Measurements from ENCODE around the gene CARHSP1.
A peak's percentile ranks its signal among the peaks of the same experiment; 100 is the strongest.
"Not testable (repeated sequence)": the region's sequence is repeated elsewhere in the genome, so short reads cannot be mapped to it uniquely, and the experiment has no call there.

Gene CARHSP1

DNA sequence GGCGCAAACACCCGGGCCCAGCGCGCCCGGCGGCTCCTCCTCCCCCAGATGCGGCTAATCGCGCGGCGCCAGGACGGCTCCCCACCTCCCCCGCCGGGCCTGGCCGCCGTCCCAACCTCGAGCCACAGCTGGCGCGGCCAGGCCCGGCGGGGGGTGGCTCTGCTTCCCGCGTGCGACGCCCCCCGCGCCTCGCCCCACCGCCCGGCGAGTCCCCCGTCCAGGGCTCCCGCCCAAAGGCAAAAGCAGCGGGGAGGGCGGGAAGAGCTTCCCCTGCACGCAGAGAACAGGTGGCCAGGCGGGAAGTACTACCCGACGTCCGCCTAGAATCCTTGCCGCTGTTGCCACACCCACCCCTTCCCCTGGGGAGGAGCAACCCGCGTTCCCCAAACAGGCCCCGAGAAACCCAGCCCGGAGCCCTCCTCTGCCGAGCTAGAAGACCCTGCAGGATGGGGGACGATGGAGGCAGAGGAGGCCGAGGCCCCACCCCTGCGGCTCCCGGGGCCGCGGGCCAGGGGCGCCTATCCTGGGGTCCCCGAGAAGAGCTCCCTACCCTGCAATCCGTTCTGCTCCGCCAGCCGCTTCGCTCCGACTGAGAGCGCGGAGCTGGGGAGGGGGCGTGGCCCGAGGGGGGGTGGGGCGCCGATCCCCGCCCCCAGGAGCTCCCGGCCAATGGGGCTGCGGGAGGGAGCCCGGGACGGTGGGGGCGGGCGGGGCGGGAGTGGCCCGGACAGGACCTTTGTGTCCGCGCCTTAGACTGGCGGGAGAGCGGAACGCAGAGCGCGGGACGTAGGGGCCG, at the start of gene CARHSP1:
Gene CARHSP1 (minus strand): TSS at position 591 of the 796 bp plus-strand sequence. CDS start 9,678 bp downstream, outside the sequence.
- DNase-seq (ENCODE audit: low read depth in 2 of 2) = peak; percentile 49 to 62

DNA sequence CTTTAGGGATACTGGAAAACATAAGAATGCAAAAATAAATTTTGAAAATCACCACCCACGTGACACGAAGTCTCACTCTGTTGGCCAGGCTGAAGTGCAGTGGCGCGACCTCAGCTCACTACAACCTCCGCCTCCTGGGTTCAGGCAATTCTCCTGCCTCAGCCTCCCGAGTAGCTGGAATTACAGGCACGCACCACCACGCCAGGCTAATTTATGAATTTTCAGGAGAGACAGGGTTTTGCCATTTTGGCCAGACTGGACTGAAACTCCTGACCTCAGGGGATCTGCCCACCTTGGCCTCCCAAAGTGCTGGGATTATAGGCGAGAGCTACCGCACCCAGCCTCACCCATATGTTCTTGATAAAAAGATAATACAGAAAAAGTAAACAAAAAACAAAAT, 48.5 kb upstream of the CARHSP1 start:
- DNase-seq (ENCODE audit: low read depth in 2 of 2) = not testable (repeated sequence)

DNA sequence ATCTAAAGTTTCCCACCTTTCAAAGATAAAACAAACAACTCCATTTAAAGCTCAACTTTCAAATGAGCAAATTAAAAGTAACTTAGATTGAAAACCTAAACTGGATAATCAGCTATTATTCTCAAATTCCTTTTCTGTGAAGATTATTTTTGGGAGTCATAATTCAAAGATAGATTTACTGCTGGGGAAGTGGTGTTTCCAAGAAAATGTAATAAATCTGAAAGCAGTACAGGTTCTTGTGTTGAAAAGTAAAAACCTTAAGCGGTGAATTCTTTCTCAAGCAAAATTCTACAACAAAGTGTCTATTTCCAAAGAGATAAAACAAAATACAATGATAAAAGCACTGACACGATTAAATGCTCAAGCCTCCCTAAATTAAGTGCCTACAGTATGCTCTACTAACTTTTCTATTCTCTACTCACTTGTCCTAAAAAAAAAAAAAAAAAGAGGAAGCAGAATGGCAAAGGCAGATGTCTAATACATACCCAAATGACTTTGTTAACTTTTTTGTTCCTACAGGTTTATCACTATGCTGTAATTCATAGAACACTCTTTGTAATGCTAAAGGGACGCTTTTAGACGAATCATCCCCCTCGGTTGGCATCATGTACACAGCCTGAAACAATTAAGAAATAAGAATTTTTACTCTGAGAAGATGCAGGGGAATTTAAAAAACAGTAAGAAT, 47.9 kb upstream of the CARHSP1 start:
- DNase-seq (ENCODE audit: low read depth in 2 of 2) = no peak

DNA sequence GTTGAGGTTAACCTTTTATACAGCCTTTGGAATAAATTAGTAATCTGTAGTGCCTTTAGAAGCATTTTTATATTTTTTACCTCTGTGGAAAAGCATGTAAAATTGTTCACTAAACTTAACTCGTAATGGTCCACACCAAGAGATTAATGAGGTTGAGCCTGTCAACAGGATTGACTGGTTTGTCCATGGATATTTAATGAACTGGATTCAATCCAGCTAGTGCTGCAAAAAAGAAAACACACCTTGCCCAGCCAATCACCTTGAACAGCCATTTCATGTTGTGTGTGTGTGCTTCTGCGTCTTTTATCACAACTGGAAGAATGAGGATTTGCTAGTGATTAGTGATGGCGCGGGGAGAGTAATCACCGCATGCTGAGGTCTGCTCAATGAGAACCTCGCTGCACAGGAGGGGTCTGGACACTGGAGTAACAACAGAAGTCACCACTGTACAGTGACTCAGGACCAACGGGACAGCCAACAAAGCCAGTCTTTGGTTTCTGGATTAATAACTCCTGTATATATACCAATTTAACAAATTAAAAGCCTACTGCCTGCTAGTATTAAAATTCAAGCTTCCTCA, 47.0 kb upstream of the CARHSP1 start:
- no peak for DNase-seq (ENCODE audit: low read depth in 2 of 2)

DNA sequence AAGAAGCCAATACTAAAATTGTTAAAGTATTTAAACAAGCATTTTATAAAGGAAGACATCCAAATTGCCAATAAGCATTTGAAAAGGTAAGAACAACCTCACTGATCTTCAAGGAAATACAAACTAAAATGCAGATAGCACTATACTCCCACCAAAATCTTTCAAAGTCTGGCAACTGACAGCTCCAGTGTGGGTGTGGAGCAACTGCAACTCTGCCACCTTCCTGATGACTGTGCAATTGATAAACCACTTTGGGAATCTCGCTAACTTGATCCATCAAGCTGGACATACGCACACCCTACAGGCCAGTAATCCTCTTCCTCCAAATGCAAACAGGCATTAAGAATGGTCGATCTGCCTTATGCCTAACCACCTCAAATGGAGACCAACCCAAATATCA, 45.3 kb upstream of the CARHSP1 start:
- DNase-seq (ENCODE audit: low read depth in 2 of 2) = no peak

DNA sequence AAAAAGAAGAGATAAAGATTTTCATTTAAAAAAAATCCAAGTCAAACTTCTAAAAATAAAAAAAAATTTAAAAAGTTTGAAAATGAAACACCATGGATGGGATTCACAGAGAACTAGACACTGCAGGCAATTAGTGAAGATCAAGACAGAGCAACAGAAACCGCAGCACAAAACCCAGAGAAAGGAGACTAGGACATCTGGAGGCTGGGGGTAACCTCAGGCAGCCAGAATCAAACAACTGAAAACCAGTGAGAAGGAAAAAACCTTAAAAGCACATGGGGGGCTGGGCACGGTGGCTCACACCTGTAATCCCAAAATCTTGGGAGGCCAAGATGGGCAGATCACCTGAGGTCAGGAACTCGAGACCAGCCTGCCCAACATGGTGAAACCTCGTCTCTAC, 44.0 kb upstream of the CARHSP1 start:
- DNase-seq (ENCODE audit: low read depth in 2 of 2) = no peak

DNA sequence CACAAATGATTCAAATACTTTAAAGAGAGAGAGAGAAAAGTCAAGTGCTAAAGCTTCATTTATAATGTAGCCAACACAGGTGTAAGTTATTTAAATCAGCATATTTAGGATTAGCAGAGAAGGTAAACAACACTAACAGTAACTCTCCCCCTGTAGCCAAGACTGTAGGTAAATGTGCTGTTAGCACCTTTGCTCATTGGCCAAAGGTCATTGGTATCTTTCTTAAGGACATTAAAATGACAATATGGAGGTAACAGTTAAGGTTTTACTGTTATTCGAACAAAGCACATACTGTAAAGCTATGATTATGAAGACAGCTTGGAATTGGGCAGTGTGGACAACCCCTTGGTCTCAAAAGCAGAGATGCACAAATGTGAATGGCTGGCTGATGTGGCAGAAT, 42.0 kb upstream of the CARHSP1 start:
- DNase-seq (ENCODE audit: low read depth in 2 of 2) = no peak

DNA sequence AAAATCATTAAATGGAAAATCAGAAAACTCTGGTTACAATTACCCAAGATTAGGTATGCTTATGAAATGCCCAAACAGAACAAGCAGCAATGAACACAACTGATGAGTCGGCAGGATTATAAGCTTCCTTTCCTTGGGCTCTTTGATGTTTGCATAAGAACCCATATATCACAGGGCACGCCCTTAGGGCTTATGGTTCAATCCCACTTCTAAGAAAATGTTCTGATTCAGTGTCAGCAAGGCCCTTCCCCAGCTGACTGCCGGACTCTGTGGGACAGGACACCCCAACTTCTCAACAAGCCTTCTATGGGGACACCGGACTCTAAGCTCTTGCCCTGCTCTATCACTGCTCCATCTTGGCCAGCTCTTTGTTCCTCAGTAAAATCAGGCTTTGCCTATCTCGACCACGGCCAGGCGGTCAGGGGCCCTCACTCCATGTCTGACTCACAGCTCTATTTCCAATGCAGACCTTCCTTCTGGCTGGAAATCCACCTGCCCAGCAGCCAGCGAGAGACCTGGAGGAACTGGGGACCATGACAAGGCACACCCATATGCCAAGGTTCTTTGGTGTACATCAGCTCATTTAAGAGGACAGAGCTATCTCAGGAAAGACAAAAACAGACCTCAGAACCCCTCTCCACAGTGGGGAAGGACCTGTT, 40.1 kb upstream of the CARHSP1 start:
- DNase-seq (ENCODE audit: low read depth in 2 of 2) = no peak

DNA sequence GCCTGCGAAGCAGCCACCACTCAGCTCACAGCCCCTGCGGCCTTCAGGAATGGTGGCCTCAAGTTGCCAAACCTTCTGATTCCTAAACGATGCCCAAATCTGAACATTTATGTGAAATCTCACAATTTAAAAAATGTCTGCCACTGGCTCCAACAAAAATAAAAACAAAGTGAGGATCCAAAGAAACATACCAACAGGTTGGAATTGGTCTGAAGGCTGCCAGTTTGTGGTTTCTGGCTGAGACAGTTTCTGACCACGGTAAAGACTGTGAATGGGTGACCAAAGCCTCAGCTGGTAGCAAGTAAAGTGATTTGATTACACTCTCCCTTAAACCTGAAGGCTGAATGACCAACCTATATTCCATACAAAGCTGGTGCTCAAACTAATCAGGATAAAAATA, 38.3 kb upstream of the CARHSP1 start:
- DNase-seq (ENCODE audit: low read depth in 2 of 2) = no peak

DNA sequence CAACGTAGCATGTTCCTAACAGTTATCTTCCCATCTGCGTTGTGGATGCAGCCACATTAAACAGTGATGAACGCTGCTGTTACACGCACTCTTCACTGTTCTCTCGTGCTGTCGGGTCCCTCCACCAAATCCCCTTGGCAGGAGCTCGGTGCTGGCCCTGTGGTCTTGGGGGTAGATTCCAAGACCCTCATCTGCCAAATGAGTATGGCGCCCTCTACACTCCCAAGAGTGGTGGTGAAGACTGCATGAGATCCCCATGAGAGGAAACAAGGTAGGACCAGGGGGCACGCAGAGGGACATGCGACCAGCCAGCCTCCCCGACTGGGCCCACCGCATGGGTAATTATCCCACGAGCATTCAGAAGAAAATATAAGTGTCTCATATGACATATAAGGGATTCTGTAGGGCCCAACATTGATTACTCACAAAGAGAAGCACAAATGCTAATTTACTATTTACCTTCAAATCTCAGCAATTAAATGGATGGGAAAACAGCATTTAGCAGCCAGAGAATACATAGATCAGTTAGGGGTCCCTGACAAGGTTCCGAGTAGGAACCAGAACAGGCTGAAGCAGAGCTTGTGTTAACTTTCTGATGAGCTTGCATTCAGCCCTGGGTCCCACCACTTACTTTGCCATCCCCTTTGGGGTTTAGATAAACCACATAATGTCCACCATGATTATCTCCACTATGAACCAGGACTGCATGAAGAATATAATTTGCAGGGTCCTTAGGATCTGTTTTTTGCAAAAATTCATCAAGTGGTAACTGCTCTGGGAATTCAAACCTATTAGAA, 37.2 kb upstream of the CARHSP1 start:
- no peak for DNase-seq (ENCODE audit: low read depth in 2 of 2)

DNA sequence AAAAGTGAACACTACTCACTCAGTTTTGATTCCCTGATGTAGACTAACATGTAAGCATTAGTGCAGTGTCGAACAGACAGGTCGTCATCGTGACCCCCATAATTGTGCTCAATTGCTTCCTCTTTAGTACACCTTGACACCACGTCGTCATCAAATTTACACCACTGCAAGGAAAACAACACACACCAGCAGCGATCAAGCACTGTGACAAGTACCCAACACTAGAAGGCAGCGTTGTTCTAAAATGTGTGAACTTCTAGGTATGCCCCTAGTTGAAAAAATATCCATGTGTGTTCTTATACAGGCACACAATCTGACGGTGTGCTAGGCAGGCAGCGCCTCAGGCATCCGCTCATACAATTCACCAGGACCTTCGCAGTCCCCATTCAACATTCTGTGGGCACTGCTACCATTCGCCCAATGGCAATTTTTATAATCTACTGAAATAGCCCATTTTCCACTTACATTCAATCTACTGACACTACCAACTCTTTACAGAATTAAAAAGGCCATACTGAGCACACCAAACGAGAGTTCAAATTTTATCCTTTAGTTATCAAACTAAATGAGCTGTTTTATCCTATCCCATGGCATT, 36.5 kb upstream of the CARHSP1 start:
- no peak for DNase-seq (ENCODE audit: low read depth in 2 of 2)

DNA sequence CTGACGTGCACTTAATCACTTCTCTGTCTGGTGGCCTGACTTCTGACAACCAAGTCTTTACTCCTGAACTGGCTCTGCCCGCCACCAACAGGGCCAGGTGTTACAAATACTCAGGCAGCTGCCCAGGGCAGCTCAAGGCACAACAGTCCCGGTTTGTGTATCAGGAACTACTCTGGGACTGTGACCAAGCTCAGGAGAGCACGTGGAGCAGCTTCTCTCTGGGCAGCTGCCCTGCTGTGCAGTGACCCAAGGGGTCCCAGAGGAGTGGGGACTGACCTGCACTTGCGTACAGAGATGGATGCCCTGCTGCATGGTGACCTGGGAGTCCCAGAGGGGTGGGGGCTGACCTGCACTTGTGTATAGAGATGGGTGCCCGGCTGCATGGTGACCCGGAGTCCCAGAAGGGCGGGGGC, 35.2 kb upstream of the CARHSP1 start:
- no peak for DNase-seq (ENCODE audit: low read depth in 2 of 2)

DNA sequence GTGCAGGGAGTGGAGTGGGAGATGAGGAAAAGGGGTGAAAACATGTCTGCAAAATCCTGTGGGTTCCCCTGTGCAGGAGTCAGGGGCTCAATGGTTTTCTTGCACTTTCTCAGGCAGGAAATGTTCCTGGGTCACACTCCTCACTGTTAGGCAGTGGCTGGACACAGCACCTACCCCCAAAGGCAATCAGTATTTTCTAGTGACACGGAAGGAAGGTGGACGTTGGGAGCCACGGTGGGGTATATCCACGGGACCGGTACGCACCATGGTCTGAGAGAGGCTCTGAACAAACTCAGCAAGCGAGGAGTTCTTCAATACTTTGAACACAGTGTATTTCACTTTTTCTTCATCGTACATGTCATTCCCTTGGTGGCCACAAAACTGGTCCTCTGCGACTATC, 34.2 kb upstream of the CARHSP1 start:
- no peak for DNase-seq (ENCODE audit: low read depth in 2 of 2)

DNA sequence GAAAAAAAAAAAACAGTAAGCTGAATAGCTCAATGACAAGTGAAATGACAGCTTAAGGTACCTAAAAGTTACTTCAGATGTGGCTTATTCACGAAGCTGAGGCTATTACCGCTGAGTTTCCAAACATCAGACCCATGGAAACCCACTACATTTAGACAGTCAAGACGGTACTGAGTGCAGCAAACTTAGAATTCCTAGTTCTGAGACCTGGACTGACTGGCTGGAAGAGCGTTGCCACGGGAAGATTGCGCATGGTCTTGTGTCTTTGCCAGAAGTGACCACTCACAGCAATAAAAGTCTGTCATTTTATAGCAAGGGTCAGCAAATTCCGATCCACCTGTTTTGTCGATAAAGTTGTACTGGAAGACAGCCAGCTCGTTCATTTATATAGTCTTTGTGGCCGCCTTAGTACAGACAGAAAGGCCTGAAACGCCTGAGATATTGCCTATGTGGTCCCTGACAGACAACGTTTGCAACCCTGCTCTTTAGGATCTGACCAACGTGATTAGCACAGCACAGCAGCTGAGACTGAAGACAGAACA, 32.6 kb upstream of the CARHSP1 start:
- no peak for DNase-seq (ENCODE audit: low read depth in 2 of 2)

DNA sequence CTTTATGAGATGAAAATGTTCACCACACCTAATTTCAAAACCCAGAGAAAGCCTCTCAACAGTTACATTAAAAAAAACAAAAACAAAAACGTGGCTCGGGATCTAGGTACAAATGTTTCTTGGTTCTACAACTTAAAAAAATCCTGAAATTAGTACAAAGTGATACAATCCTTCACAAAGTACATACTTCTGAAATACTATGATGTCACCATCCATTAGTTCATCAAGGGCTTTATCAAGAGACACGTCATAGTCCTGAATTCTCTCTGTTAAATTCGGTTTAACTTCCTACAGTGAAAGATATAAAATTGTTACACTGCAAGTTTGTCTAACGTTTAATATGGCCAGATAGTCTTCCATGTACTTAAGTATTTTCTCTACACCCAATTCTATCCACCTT, 31.5 kb upstream of the CARHSP1 start:
- DNase-seq (ENCODE audit: low read depth in 2 of 2) = no peak

DNA sequence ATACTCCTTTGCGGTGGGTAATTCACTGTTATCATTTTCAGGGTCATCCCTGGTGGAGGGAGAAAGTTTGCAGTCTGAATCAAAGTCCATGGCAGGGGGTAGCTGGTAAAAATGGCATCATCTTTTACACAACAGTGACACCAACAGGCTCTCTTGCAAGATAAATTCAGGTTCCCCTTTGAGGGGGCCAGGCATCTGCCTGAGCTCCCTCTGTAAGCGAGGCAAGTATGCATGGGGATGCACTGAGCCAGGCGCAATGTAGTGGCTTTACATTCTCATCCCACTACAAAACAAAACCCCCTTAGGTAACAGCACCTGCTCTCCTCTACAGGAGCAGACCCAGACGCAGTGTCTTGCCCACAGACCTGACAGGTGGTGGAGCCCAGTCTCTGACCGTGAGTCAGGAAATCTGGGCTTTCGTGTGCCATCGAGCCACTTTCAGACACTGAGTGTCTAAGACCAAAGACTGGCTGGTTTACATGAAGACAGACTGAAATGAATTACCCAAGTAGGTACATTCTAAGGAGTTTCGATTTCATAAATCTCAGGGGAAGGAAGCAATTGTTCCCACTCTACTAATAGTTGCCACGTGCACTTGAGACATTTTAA, 31.0 kb upstream of the CARHSP1 start:
- no peak for DNase-seq (ENCODE audit: low read depth in 2 of 2)

DNA sequence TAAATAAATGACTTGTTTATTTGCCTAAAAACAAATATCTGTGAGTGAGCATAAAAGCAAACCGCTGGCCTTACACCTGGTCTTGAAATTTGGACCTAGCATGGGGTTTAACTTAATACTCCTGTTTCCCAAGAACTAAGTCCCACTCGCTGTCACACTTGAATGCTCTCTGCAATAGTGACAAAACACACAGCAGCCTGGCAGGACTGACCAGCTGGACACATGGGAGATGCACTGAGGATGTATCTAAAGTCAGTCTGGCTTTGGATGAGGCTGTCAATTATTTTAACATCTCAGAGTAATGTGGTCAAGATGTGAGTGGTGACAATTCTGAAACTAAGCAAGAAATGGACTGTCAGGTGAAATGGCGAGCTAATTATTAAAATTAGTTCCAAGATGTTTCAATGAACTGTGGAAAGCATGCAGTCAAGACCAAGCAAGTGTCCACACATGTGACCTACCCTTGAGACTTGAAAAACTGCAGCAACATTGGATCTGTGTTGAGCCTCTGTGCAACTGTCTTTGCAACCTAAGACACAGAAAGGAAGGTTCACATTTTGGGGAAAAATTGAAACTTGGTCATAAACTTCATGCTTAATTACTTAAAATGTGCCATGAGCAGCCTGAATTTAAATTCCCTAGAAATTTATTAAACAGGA, 30.0 kb upstream of the CARHSP1 start:
- DNase-seq (ENCODE audit: low read depth in 2 of 2) = no peak

DNA sequence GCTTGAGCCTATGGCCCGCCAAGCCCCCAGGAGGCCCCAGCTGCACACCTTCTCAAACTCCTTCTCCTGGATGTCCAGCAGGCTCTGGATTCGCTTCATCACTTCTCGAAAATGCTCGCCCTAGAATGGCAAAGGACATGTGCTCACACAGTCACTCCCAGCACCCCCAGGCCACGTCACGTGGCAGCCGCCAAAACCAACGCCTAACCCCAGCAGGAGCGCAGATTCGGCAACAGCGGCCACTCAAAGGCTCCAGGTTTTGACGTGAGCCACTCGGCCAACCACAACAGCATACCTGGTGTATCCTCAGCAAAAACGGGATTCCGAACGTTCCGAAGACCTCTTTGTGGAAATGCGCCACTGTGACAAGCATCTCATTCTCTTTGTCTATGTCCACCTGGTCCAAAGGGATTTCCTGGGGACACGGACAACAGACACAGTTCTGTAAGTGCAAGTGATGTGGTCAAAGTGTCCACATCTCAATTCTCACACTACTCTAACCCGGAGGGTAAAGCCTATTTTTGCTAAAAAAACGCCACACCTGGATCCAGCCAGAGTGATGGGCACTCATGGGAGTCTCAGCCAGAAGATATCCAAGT, 26.0 kb upstream of the CARHSP1 start:
- DNase-seq (ENCODE audit: low read depth in 2 of 2) = no peak

DNA sequence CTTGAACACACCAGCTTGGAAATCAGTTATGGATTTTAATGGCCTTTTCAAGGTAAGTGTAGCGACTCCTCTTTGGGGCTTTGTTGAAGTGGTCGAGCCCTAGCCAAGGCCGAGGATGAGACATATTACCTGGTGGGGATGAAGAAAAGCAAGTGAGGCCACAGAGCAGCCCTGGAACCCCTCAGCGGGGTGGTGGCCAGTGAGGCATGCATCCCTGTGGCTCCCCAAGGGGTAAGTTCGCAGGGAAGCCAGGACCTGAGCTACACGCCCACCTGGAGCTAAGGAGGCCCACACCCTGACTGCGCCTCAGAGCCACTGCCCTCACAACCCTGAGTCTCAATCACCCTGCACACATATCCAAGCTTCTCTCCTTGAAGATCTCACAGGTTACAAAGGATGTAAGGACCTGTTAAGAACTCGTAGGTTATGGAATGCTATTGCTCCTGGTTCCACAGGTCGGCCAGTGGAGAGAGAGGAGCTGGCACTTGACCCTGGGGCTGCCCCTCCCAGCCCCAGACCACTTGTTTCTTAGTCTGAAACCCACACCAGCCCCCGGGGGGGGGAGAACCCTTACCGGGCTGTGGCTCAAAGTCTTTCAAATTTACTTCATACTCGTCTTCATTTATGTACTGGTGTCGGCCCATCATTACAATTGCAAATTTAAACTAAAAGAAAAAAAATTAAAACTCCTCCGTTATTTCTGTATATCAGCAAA, 25.3 kb upstream of the CARHSP1 start:
- DNase-seq (ENCODE audit: low read depth in 2 of 2) = no peak
